HEK293 (cell line): Measurements from ENCODE around the gene EARS2.
"Not testable (repeated sequence)": the region's sequence is repeated elsewhere in the genome, so short reads cannot be mapped to it uniquely, and the experiment has no call there.

Source experiments
- CTCF ChIA-PET: fragments of 350-600 bp; formaldehyde crosslinking; extraction: SDS; loops from one replicate; lab custom pipeline; 2021; ENCODE audit warnings: antibody characterized with exemption; lab: Yijun Ruan, JAX
- POLR2A ChIA-PET: fragments of 300-600 bp; formaldehyde crosslinking; extraction: SDS; loops from one replicate; lab custom pipeline; 2020; ENCODE audit warnings: antibody characterized with exemption, inconsistent platforms; lab: Yijun Ruan, JAX
- H3K27ac ChIP-seq: fragments of 200-500 bp; sonication (Bioruptor generic); 2 replicates; pipeline ENCODE4 v1.5.1; 2014; ENCODE audit warnings: low read depth, low read length, control low read depth, inconsistent platforms; ENCODE audit errors: extremely low read depth
- H3K36me3 ChIP-seq, 2 experiments: fragments of 200-500 bp in 1 of 2; sonication (Bioruptor generic) in 1 of 2; 1 replicate in 1 of 2; 2 replicates in 1 of 2; pipeline ENCODE4 v1.5.1; 2014 to 2017; ENCODE audit warnings: inconsistent platforms in 2 of 2, low read length in 2 of 2; ENCODE audit not compliant: control insufficient read depth in 2 of 2, insufficient read depth in 1 of 2
- H3K4me1 ChIP-seq: fragments of 200-500 bp; sonication (Bioruptor generic); 2 replicates; pipeline ENCODE4 v1.5.1; 2014; ENCODE audit warnings: mild to moderate bottlenecking, low read length, inconsistent platforms; ENCODE audit not compliant: control insufficient read depth, insufficient read depth
- H3K4me3 ChIP-seq: 2 replicates; pipeline ENCODE4 v1.5.1; 2011; ENCODE audit warnings: low read depth, mild to moderate bottlenecking, control low read depth, low read length, moderate library complexity
- H3K9me3 ChIP-seq: fragments of 200-500 bp; sonication (Bioruptor generic); 2 replicates; pipeline ENCODE4 v1.5.1; 2014; ENCODE audit warnings: low read depth, low read length, inconsistent platforms; ENCODE audit not compliant: control insufficient read depth, insufficient read depth
- MYNN ChIP-seq: fragments of 450-650 bp; formaldehyde crosslinking; IDR thresholded peaks from 2 replicates; pipeline ENCODE4 v1.5.1; 2016; ENCODE audit warnings: missing biosample characterization, missing genetic modification characterization, borderline replicate concordance
- RBAK ChIP-seq: fragments of 450-650 bp; formaldehyde crosslinking; IDR thresholded peaks from 2 replicates; pipeline ENCODE4 v1.5.1; 2016; ENCODE audit warnings: missing biosample characterization, missing genetic modification characterization
- SCRT2 ChIP-seq: fragments of 450-650 bp; formaldehyde crosslinking; IDR thresholded peaks from 2 replicates; pipeline ENCODE4 v1.5.1; 2016; ENCODE audit warnings: missing biosample characterization, missing genetic modification characterization
- SP3 ChIP-seq: fragments of 450-650 bp; formaldehyde crosslinking; IDR thresholded peaks from 2 replicates; pipeline ENCODE4 v1.5.1; 2016; ENCODE audit warnings: missing biosample characterization, missing genetic modification characterization
- TCF7L2 ChIP-seq: IDR thresholded peaks from 2 replicates; pipeline ENCODE4 v1.6.1; 2011; ENCODE audit warnings: low read depth, mild to moderate bottlenecking, inconsistent platforms, low read length, moderate library complexity, borderline replicate concordance
- WT1 ChIP-seq: fragments of 450-650 bp; formaldehyde crosslinking; IDR thresholded peaks from 2 replicates; pipeline ENCODE4 v1.5.1; 2016; ENCODE audit warnings: missing biosample characterization, missing genetic modification characterization
- ZBTB8A ChIP-seq: fragments of 450-650 bp; formaldehyde crosslinking; IDR thresholded peaks from 2 replicates; pipeline ENCODE4 v1.5.1; 2016; ENCODE audit warnings: missing biosample characterization, missing genetic modification characterization
- ZNF157 ChIP-seq: fragments of 450-650 bp; formaldehyde crosslinking; IDR thresholded peaks from 2 replicates; pipeline ENCODE4 v1.5.1; 2016; ENCODE audit warnings: missing biosample characterization, missing genetic modification characterization
- ZNF19 ChIP-seq: fragments of 450-650 bp; formaldehyde crosslinking; IDR thresholded peaks from 2 replicates; pipeline ENCODE4; 2016; ENCODE audit warnings: missing biosample characterization, missing genetic modification characterization, low read depth
- ZNF223 ChIP-seq: fragments of 450-650 bp; formaldehyde crosslinking; IDR thresholded peaks from 2 replicates; pipeline ENCODE4 v1.5.1; 2016; ENCODE audit warnings: missing biosample characterization, missing genetic modification characterization
- ZNF23 ChIP-seq: fragments of 450-650 bp; formaldehyde crosslinking; IDR thresholded peaks from 2 replicates; pipeline ENCODE4 v1.5.1; 2016; ENCODE audit warnings: missing biosample characterization, missing genetic modification characterization, borderline replicate concordance
- ZNF24 ChIP-seq: fragments of 450-650 bp; formaldehyde crosslinking; IDR thresholded peaks from 2 replicates; pipeline ENCODE4 v1.5.1; 2016; ENCODE audit warnings: missing biosample characterization, missing genetic modification characterization
- ZNF501 ChIP-seq: fragments of 450-650 bp; formaldehyde crosslinking; IDR thresholded peaks from 2 replicates; pipeline ENCODE4 v1.5.1; 2016; ENCODE audit warnings: missing biosample characterization, missing genetic modification characterization
- ZNF585B ChIP-seq: fragments of 450-650 bp; formaldehyde crosslinking; IDR thresholded peaks from 2 replicates; pipeline ENCODE4 v1.5.1; 2016; ENCODE audit warnings: missing biosample characterization, missing genetic modification characterization
- ZSCAN5A ChIP-seq: fragments of 450-650 bp; formaldehyde crosslinking; IDR thresholded peaks from 2 replicates; pipeline ENCODE4 v1.5.1; 2016; ENCODE audit warnings: missing biosample characterization, missing genetic modification characterization
- TF ChIP-seq, protein P1 (sequence below): fragments of 450-650 bp; formaldehyde crosslinking; IDR thresholded peaks from 2 replicates; pipeline ENCODE4 v1.5.1; 2016; ENCODE audit warnings: missing biosample characterization, missing genetic modification characterization
- TF ChIP-seq, protein P2 (sequence below): sonication (generic); formaldehyde crosslinking; IDR thresholded peaks from 2 replicates; pipeline ENCODE4 v1.8.1; 2022; ENCODE audit warnings: mild to moderate bottlenecking, moderate library complexity, missing genetic modification reagents

The EARS2 gene

GRCh38 chr16:23549938-23550337 is 7.2 kb downstream of the EARS2 start:
- H3K4me1 ChIP-seq, result no peaks in the 10 kb centered on the region
- H3K9me3 ChIP-seq, result no peaks in the 10 kb centered on the region
- no peak overlapping the region for H3K27ac ChIP-seq
- ChIA-PET CTCF (interaction anchor here (0.6 kb wide), 1 partner anchor 31 kb away, joined by 5 read pairs; no protein-coding TSS in a partner anchor), POLR2A (no interaction called here)
- TF ChIP-seq TCF7L2 (no peak), RBAK (tag by site-specific recombination) (no peak), ZNF585B (tag by site-specific recombination) (no peak)
- TF ChIP-seq, protein P1, sequence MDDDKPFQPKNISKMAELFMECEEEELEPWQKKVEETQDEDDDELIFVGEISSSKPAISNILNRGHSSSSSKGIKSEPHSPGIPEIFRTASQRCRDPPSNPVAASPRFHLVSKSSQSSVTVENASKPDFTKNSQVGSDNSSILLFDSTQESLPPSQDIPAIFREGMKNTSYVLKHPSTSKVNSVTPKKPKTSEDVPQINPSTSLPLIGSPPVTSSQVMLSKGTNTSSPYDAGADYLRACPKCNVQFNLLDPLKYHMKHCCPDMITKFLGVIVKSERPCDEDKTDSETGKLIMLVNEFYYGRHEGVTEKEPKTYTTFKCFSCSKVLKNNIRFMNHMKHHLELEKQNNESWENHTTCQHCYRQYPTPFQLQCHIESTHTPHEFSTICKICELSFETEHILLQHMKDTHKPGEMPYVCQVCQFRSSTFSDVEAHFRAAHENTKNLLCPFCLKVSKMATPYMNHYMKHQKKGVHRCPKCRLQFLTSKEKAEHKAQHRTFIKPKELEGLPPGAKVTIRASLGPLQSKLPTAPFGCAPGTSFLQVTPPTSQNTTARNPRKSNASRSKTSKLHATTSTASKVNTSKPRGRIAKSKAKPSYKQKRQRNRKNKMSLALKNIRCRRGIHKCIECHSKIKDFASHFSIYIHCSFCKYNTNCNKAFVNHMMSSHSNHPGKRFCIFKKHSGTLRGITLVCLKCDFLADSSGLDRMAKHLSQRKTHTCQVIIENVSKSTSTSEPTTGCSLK (tag by site-specific recombination), result no peak
- no peak overlapping the region for H3K4me3 ChIP-seq
- peaks cover 31 to 71% of the 10 kb centered on the region in 2 experiments; a peak in 2 of 3 replicates for H3K36me3 ChIP-seq

DNA sequence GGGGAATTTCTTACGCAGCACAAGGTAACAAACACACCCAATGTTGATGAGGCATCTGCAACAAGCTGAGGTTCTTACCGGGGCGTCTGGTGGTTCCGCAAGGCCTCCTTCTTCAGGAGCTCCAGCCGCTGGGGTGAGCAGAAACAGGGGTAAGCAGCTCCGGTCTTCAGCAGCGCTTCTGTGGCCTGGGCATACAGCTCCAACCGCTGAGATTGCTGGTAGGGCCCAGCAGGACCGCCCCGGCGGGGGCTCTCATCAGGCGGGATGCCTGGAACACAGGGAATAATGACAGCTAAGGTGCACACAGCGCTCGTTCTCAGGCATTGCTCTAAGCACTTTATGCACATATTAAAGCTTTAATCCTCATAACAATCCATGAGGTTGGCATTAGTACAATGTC is 12.7 kb downstream of the EARS2 start:
- TF ChIP-seq ZNF501 (no peak), ZNF19 (tag by site-specific recombination) (no peak), SP3 (tag by site-specific recombination) (no peak)
- Histone ChIP-seq H3K9me3 (no peaks in the 10 kb centered on the region), H3K4me3 (no peak overlapping the region), H3K36me3 (peaks cover 26 to 73% of the 10 kb centered on the region in 2 experiments; a peak in 2 of 3 replicates), H3K27ac (no peak overlapping the region; the same call in 1 of the 2 replicates), H3K4me1 (no peaks in the 10 kb centered on the region)
- ChIA-PET POLR2A (interaction anchor here (0.6 to 1.9 kb wide), 2 partner anchors 10 to 170 kb away, joined by 4 to 8 read pairs; no protein-coding TSS in a partner anchor), CTCF (no interaction called here)

- CTCF ChIA-PET, result interaction anchor here (1.3 to 1.7 kb wide), 2 partner anchors 17 to 57 kb away, joined by 4 to 11 read pairs; partner anchors contain the start of genes EARS2 and UBFD1
- H3K4me1 ChIP-seq, H3K9me3 ChIP-seq, H3K4me3 ChIP-seq, POLR2A ChIA-PET, H3K27ac ChIP-seq: not testable (repeated sequence)
- peaks cover 28 to 62% of the 10 kb centered on the region in 2 experiments; a peak in 2 of 3 replicates for H3K36me3 ChIP-seq
Measured at GRCh38 chr16:23540817-23541178, 16.4 kb downstream of the EARS2 start.

GRCh38 chr16:23539984-23540816 is 16.9 kb downstream of the EARS2 start:
- TF ChIP-seq ZSCAN5A (tag by site-specific recombination), result no peak
- TF ChIP-seq ZNF23 (tag by site-specific recombination), result no peak
- no peak for TF ChIP-seq ZNF24 (tag by site-specific recombination)
- no peak for TF ChIP-seq MYNN (tag by site-specific recombination)
- no peak for TF ChIP-seq ZNF157
- TF ChIP-seq SCRT2, result no peak
- TF ChIP-seq WT1 (tag by site-specific recombination), result no peak
- TF ChIP-seq, protein P2, sequence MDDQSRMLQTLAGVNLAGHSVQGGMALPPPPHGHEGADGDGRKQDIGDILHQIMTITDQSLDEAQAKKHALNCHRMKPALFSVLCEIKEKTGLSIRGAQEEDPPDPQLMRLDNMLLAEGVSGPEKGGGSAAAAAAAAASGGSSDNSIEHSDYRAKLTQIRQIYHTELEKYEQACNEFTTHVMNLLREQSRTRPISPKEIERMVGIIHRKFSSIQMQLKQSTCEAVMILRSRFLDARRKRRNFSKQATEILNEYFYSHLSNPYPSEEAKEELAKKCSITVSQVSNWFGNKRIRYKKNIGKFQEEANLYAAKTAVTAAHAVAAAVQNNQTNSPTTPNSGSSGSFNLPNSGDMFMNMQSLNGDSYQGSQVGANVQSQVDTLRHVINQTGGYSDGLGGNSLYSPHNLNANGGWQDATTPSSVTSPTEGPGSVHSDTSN (CRISPR knock-in tag), result no peak
- no peak for TF ChIP-seq ZBTB8A (tag by site-specific recombination)
- no peak for TF ChIP-seq ZNF223 (tag by site-specific recombination)
- ChIA-PET POLR2A (interaction anchor here (0.9 to 1.5 kb wide), 2 partner anchors 15 to 17 kb away, joined by 4 to 8 read pairs; partner anchors contain the start of genes EARS2 and UBFD1), CTCF (interaction anchor here (0.7 to 1.7 kb wide), 3 partner anchors 17 to 57 kb away, joined by 3 to 11 read pairs (median 4); partner anchors contain the start of genes EARS2 and UBFD1)
- H3K4me1 ChIP-seq, result no peaks in the 10 kb centered on the region
- no peaks in the 10 kb centered on the region for H3K9me3 ChIP-seq
- H3K4me3 ChIP-seq, result no peak overlapping the region
- H3K27ac ChIP-seq, result no peak overlapping the region
- H3K36me3 ChIP-seq, result peaks cover 23 to 62% of the 10 kb centered on the region in 2 experiments; a peak in 2 of 3 replicates
